HG03558 (cell line): ENCODE data around the gene MSANTD3.

Experiments used
- ATAC-seq: cut with Tn5 transposase; IDR thresholded peaks from one replicate; pipeline ENCODE4 v1.9.1; 2021; ENCODE audit warnings: moderate number of reproducible peaks; ENCODE audit not compliant: unreplicated experiment; ENCODE audit errors: extremely low read depth

The MSANTD3 gene

DNA sequence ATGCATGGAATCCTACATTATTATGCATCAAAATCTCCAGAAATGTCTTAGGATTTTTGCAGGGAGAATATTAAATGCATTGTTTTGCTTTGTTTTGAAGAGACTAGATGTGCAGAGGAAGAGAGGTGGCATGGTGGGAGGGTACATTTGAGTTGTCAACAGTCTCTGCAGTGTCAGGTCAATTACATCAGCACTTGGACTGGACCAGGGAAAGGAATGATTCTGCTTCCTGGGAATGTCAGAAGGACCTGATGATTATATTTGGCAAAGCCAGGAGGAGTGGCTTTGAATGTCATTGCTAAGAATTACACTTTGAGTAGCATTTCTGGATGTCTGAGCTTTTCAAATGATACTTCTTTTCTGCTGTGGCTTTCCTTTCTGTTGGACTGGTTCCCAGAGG, 28.5 kb downstream of the MSANTD3 start:
- no peak for ATAC-seq

DNA sequence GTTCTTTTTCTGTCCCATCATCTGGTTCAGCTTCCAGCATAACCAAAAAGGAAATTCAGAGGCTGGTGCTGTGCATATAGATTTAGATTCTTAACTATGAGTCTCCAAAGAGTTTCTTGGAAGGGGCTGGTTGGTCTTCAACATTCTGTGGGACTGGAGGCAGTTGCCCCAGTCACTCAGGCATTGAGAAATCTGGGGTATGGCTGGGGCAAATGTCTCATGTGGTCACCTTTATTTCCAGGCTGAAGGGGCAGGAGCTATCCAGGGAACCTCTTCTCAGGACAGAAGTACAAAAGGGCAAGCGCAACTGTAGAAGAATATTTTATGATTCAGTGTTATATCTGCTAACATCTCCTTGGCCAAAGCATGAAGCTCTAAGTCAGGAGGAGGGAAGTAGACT, 30.6 kb downstream of the MSANTD3 start:
- ATAC-seq = no peak

DNA sequence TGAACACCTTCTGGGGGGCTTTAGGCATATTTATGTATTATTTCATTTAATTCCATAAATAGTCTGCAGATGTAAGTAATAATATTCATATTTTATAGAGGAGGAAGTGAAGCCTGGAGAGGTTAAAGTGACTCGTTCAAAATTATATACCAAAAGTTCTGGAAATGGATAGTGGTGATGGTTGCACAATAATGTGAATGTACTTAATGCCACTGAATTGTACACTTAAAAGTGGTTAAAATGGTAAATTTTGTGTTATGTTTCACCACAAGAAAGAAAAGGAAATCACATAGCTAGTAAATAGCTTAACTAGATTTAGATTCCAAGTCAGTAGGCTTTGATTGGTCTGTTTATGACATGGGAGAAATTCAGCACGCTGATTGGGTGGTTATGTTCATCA, 33.0 kb downstream of the MSANTD3 start:
- ATAC-seq = no peak

DNA sequence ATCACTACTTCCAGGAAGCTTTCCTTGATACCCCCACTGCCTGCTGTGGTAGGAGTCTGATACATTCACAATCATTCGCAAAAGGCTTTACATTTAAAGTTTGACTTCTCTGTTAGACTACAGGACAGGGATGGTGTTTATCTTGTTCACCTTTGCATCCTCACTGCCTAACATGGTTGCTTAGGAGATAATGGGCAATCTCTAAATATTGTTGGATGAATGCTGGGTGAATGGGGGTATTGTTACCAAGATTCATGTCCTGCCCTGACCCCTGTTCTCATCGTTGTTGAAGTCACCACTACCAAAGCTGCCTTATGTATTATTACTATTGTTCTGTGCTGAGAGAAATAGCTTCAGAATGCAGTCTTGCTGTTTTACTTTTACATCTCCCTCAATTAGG, 38.3 kb downstream of the MSANTD3 start:
- no peak for ATAC-seq

DNA sequence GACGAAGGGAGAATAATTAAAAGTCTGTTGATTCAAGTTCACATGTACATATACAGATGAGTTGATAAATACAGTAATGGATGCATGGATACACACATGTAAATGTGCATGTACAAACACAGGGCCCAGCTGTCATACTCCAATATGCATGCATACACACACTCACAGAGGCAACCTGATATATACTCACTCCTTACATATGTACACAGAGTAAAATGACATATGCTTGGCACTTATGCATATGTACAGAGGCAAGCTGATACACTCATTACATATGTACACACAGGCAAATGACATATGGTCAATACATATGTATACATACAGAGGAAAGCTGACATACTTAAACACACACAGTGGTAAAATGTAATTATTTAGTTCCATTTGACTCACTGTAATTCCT, 38.8 kb downstream of the MSANTD3 start:
- no peak for ATAC-seq

DNA sequence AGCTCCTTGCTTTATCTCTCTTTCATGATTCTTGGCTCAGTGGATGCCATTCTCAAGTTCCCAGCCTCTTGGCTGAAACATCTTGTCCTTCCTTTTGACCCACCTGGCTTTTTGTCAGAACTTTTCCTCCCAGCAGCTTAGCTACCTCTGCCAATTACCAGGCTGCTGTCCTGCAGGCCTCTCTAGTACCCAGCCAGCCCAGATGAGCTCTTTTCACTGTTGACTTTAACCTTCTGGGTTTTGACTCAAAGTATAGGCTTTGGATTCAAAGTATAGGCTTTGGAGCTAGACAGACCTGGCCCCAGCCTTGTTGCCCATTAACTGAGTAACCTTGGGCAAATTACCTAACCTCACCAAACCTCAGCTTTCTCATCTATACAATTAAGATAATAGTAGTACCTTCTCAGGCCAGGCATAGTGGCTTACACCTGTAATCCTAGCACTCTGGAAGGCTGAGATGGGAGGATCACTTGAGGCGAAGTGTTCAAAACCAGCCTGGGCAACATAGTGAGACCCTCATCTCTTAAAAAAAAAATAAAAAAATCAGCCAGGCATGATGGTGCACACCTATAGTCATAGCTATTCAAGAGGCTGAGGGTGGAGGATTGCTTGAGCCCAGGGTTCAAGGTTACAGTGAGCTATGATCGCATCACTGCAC, 39.4 kb downstream of the MSANTD3 start:
- ATAC-seq = no peak

DNA sequence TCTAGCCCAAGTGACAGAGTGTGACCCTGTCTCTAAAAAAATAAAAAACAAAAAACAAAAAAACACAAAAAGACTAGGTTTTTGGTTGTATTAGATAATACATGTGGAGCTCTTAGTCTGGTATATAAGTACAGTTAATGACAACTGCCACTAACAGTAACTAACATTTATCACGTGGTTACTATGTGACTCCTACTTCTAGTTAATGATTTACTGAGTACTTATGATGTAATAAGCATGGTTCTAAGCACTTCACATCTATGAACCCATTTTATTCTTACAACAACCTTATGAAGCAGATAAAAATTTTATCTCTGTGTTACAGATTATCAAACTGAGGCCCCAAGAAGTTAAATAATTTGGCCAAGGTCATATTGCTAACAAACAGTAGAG, 39.9 kb downstream of the MSANTD3 start:
- no peak for ATAC-seq

DNA sequence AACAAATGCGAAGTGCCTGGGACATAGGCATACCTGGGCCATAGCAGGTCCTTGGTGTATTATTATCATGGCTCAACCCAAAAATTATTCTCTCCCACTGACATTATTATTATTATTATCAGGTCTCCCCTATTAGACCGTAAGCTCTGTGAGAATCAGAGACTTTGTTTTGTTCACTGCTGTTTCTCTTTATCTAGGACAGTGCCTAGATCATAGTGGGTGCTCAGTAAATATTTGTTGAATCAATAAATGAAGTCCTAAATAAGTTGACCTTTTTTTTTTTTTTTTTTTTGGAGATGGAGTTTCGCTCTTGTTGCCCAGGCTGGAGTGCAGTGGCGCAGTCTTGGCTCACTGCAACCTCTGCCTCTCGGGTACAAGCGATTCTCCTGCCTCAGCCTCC, 41.1 kb downstream of the MSANTD3 start:
- no peak for ATAC-seq

DNA sequence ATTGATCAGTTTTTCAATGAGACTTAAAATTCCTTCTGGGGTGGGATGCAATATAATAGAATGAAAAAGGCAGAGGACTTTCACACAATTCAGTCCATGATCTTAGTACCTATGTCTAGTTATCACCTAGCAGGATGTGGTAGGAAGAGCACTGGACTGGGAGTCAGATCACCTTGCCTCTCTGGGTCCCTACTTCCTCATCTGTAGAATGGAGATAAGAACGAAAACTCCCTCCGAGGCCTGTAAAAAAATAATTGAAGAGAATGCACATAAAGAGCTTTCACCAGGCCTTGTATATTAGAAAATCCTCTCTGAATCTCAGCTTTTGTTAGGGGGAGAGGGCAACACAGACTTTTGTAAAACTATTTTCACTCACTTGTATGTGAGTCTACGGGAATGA, 45.3 kb downstream of the MSANTD3 start:
- ATAC-seq = no peak

DNA sequence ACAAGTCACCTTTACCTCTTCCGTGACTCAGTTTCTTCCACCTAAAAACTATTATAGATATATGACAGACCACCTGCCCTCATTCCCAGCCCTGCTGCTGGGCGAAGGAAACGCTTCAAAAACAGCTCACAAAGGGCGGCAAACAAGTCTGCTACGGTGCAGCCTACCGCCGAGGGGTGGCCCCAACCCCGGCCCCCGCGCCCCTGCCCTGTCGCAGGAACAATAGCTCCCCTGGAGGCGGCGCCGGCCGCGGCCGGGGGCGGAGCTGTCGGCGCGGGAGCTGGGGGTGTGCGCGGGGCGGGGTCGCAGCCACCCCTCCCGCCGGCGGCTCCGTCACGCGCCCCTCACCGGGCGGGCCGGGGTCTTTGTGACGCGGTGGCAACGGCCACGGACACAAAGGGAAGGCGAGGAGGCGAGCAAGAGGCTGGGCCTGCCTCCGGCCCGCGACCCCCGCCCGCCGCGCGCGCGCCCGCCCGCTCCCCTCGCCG, 45.9 kb downstream of the MSANTD3 start, which contains the start of gene TMEFF1:
Gene TMEFF1, plus strand, starts transcription at position 362 of the 488 bp plus-strand sequence. CDS start 396 bp downstream, outside the sequence.
- ATAC-seq = no peak

DNA sequence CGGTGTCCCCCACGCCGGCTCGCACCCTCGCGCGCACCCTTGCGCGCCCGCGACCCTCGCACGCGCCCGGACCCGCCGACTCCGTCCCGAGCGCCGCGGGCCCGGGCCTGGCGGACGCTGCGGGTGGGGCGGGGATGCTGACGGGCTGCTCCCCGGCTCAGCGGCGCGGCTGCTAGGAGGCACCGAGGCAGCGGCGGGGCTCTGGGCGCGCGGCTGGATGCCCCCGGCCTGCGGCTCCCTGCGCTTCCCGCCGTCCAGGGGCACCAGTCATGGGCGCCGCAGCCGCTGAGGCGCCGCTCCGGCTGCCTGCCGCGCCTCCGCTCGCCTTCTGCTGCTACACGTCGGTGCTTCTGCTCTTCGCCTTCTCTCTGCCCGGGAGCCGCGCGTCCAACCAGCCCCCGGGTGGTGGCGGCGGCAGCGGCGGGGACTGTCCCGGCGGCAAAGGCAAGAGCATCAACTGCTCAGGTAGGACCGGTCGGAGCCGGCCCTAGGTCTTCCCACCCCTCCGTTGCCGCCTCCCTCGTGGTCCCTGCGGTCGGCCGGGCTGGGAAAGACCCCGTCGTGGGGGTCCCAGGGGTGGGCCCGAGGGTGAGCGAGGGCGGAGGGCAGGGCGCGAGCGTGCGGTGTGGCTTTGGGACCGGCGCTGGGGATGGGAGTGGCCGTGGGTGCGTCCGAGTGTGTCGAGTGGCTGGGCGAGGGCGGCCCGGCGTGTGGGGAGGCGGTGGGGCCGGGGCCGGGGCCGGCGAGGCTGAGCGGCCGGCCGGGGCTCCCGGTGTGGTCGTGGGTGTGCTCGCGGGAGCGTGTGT, 46.5 kb downstream of the MSANTD3 start:
- ATAC-seq = peak; percentile 49

DNA sequence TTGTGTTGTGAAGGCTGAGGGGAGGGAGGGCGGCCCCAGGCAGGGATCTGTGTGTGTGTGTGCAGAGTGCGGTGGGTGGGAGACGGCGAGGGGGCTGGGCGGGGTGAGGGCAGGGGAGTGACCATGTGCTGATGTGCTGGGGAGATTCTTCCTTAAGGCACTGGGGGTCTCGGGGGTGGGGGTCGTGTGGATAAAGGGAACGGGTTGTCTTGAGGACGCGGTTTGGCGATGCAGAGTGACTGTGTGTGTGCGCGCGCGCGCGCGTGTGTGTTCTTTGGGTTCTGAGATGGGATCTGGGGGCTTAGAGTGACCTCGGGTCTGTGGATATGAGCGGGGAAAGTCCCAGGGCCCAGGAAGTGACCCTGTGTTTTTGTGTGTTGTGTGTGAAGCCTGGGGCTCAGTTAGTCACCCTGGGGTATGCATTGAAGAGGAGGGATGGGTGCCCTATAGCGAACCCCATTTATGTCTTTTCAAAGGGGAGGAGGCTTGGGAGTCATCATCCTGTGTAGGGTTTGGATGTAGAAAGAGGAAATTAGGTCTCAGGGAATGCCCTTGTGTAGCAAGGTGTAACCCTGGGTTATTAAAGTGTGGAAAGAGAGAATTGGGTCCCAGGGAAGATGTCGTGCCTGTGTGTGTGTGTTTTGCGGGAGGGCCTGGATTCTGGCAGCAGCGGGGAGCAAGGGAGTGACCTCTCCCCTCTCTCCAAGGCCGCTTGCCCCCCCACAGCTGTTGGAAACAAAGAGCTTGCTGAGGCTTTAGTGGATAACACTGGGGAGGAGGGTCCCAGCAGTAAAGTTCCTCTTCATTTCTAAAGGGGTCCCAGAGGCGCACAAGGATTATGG, 47.4 kb downstream of the MSANTD3 start:
- ATAC-seq = no peak

DNA sequence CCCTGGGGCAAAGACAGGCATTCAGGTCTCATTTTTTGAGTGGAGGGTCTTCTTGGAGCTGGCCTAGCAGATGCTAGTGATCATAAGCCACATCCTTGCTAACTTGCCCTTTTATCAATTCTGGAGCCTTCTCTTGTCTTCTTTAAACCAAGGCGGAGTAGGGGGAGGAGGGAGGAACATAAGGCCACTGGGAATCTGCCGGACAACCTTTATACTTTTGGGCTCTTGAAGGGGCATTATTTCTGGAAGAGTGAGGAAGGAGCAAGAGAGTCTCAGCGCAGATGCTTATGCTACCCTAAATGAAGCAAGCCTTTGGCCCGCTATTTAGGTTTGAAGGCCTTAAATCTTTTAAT, 48.0 kb downstream of the MSANTD3 start:
- no peak for ATAC-seq

DNA sequence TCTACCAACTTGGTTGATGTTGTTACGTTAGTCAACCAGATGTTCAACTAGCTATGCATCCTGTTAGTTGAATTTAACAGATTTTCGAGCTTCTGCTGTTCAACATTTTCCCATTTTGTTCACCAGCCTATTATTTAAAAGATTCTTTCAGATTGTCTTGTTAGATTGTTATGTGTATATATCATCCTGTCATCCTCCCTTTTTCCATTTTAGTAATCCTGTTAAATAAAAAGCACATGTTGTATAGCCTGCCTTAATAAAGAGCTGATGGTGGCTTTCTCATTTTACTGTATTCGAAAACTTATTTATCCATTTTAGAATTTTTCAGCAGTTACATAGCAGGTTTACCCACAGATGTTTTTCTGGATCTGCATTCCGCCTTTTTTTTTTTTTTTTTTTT, 50.3 kb downstream of the MSANTD3 start:
- ATAC-seq = no peak

DNA sequence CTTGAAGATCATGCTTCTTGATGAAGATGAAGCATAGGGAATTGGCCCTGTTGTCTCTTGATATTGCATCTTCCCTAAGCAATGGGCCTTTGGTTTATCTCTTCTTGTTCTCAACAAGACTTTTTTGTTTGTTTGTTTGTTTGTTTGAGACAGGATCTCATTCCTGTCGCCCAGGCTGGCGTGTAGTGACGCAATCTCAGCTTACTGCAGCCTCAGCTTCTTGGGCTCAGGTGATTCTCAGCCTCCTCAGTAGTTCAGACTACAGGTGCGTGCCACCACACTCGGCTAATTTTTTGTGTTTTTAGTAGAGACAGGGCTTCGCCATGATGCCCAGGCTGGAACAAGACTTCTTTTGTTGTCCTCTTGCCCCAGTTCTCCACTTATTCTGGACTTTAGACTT, 51.2 kb downstream of the MSANTD3 start:
- no peak for ATAC-seq

DNA sequence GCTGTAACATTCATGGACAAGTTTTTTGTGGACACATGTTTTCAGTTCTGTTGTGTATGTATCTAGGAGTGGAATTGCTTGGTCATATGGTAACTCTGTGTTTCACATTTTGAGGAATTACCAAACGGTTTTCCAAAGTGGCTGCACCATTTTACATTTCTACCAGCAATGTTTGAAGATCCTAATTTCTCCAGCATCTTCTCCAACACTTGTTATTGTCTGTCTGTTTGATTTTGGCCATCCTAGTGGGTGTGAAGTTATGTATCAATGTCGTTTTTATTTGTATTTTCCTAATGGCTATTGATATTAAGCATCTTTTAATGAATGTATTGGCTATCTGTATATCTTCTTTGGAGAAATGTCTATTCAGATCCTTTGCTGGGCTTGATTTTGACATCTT, 52.9 kb downstream of the MSANTD3 start:
- no peak for ATAC-seq

DNA sequence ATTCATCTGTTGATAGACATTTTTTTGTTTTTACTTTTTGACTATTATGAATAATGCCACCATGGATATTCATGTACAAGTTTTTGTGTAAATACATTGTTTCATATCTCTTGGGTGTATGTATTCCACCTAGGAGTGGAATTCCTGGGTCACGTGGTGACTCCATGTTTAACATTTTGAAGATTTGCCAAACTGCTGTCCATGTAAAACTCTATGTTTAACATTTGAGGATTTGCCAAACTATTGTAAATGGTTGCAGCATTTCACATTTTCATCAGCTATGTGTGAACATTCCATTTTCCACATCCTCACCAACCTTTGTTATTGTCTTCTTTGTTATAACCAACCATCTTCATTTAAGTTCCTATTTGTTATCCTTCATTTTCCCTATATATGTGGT, 58.3 kb downstream of the MSANTD3 start:
- ATAC-seq = no peak

DNA sequence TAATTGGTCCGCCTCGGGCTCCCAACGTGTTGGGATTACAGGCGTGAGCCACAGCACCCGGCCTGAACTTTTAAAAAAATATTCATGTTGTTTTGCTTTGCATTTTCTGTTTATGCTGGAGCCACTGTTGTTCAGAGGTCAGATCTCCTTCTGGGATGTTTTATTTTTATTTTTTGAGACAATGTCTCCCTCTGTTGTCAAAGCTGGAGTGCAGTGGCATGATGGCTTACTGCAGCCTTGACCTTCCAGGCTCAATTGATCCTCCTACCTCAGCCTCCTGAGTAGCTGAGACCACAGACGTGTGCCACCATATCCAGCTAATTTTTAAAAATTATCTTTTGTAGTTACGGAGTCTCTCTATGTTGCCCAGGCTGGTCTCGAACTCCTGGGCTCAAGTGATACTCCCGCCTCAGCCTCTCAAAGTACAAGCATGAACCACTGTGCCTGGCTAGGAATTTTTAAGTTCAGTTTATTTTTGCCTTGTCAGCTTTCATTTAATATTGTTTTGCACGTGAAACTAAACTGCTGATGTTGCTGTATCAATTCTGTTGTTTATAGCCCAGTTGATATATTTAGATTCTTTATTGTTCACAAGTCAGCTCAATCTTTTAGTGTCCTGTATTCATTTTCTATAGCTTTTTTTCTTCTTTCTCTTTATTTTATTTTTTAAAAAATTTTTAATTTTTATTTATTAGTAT, 59.7 kb downstream of the MSANTD3 start:
- no peak for ATAC-seq

DNA sequence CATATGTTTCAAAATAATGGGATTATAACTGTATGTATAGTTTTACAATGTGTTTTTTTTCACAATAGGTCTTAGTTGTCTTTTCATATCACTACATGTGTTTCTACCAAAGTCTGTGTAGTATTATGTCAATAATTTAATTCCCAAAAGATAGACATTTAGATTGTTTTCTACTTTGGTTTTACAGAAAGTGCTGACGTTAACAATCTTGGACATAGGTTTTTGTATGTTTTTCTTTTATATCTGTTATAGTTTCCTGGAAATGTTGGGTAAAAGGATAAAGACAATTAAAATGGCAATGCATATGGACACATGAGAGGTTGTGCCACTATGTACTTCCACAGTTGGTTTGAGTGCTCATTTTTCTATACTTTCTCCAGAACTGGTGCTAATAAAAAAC, 61.2 kb downstream of the MSANTD3 start:
- ATAC-seq = no peak

DNA sequence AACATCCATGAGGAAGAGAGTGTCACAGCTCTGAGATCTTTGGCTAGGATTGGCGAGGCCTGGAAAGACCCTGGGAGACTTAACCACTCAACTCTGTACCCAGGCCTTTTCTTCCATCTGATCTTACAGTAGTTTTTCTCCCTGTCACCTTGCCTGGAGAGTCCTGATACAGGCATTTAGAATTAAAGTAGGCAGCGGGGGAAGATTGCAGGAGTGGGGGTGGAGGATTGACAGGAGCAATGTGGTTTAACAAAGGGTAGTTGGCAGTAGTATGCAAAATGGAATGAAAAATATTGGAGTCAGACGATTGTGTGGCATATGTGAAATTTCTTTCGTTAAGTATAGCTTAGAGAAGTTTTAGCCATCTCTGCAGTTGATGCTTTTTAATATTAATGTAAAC, 62.9 kb downstream of the MSANTD3 start:
- ATAC-seq = no peak
